GM21576 (cell line): ENCODE data around the gene POPDC2.
"Not testable (repeated sequence)": the region's sequence is repeated elsewhere in the genome, so short reads cannot be mapped to it uniquely, and the experiment has no call there.

Experiments
- ATAC-seq: cut with Tn5 transposase; IDR thresholded peaks from one replicate; pipeline ENCODE4 v1.9.1; 2021; ENCODE audit warnings: mild to moderate bottlenecking, moderate library complexity; ENCODE audit not compliant: unreplicated experiment

Gene POPDC2

GRCh38 chr3:119660474-119661440 lies at the start of gene POPDC2:
Gene POPDC2, minus strand, starts transcription at chr3:119660589. Its CDS starts 166 bp downstream, at chr3:119660423.
- no peak for ATAC-seq

DNA sequence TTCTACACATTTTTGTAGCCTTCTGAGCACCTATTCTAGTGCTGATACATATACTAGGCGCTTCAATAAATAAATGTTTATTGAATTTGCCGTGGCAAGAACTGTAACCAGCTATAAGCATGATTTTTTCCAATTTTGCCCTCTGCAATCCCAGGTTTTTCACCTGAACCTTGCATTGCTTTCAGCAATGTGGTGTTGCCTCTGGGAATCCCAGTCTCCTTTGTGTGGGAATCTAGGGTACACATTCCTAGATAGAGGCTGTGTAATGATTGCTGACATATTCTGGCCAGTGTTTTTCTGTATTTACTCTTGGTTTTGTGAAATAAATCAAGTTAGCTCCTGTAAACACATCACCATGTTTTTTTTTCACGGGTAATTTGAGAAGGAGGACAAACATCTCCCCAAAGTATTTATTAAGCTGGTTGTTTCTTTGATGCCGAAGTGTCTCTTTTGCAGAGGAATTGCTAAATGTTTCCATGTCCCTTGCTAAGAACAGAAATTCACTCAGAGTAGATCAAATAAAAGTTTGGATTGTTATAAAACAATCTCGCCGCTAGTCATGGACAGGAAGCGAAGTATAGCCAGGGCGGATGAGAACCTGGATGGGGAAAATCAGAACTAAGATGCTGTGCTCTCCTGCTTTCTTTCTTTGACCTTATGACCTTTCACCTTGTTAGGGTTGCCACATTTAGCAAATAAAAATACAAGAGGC lies 43.6 kb upstream of the POPDC2 start:
- no peak for ATAC-seq

- ATAC-seq = peak; percentile 89
These were observed 42.4 kb upstream of the POPDC2 start, which contains the start of gene CFAP91 for GRCh38 chr3:119702530-119703527. Gene CFAP91, plus strand, starts transcription at chr3:119703022. Its CDS starts 77 bp downstream, at chr3:119703099.

DNA sequence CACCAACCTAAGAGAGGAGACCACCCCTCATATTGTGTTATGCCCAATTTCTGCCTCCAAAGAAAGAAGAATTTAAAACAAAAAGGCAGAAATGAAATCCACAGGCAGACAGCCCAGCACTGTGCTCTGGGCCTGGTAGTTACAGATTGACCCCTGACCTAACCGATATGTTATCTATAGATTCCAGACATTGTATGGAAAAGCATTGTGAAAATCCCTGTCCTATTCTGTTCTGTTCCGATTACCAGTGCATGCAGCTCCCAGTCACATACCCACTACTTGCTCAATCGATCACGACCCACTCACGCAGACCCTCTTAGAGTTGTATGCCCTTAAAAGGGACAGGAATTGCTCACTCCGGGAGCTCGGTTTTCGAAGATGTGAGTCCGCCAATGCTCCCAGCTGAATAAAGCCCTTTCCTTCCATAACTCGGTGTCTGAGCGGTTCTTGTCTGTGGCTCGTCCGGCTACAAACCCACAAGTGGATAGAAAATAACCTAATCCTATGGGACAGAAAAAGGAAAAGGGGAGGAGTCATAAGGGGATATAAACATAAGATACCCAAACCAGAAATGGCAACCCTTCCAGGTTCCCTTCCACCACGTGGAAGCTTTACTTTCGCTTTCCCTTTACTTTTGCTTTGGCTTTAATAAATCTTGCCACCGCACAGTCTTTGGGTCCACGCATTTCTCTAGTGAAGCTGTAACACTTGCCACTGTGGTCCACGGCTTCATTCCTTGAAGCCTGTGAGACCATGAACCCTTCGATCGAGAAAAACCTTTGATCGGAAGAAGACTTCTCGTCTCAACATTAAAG lies 40.7 kb upstream of the POPDC2 start:
- ATAC-seq = no peak

DNA sequence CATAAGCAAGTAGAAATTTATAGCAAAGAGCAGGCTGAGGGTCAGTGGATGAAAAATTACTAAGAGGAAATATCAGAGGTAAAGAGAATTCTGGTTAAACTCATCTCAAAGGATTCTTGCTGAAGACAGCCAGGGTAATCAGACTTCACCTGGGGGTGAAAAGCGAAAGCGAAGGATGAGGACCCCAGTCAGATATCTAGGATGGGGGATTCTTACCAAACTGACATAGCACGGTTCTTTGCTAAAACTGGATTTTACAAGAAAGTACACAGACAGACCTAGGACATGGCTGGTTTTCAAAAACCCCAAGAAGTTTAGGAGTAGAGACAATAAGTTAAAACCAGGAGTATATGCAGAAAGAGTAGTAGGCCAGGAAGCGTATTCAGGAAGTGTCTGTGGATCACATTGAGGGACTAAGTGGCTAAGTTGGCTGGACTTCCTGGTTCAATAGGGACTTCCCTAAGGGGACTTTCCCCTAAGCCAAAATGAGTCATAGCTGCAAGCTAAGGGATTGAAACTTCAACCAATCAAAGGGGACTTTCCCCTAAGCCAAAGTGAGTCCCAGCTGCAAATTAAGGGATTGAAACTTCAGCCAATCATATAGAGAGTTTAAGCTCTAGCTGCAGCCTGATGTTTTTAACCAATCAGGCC lies 40.0 kb upstream of the POPDC2 start:
- no peak for ATAC-seq

- ATAC-seq = peak; percentile 51
These were observed 37.0 kb upstream of the POPDC2 start for GRCh38 chr3:119697394-119697793.

DNA sequence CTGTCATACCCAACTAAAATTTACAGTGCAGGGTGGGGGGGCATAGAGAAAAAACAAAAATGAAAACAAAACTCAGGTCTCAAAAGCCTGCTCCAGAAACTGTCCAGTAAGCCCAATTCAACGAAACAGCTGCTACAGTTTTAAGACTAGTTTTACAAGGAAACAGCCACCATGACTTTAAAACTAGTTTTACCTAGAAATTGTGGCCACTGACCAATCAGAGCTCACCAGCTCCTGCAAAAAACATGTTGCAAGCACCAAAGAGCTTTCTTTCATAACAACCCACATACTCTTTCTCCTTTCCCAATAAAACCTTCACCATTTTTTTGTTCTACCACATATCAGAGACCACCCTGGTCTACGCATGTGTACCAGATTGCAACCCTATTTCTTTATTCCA lies 35.1 kb upstream of the POPDC2 start:
- ATAC-seq = no peak

DNA sequence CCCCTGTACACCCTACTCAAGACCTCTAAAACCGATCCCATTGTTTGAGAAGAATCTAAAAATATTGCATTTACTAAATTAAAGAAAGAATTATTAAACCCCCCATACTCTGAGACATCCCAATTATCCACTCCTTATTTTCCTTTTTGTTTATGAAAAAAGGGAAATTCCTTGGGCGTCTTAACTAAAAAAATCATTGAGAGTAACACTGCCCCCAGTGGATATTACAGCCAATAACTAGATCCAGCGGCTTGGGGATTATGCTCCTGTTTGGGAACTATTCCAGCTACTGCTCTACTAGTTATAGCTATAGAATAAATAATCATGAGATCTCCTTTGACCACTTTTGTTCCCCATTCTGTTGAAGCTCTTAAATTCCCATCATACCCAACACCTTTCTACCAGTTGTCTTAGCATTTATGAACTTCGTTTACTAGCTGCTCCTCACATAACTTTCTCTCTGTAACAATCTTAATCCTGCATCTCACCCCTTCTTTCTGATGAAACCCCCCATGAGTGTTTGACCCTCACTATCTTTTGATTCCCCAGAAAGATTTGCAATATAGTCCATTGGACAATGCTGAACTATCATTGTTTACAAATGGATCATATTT lies 29.8 kb upstream of the POPDC2 start:
- ATAC-seq = no peak

GRCh38 chr3:119683421-119683820 lies 23.0 kb upstream of the POPDC2 start:
- no peak for ATAC-seq

GRCh38 chr3:119681279-119681678 lies 20.9 kb upstream of the POPDC2 start:
- no peak for ATAC-seq

- ATAC-seq = no peak
These were observed 19.5 kb upstream of the POPDC2 start for GRCh38 chr3:119679874-119680273.

GRCh38 chr3:119678209-119678608 lies 17.8 kb upstream of the POPDC2 start:
- not testable (repeated sequence) for ATAC-seq

DNA sequence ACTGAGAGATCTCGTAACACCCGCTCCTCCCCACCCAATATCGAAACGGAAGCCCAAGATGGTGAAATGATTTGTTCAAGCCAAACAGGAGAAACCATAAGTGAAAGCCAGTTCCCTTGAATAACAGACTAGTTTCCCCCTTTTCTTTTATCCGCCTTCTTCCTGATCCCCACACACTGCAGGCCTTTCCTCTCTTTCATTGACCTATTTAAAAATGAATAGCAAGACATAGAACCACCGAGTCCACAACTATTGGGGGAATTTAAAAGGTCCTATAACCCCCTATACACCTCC lies 17.2 kb upstream of the POPDC2 start:
- ATAC-seq = no peak

DNA sequence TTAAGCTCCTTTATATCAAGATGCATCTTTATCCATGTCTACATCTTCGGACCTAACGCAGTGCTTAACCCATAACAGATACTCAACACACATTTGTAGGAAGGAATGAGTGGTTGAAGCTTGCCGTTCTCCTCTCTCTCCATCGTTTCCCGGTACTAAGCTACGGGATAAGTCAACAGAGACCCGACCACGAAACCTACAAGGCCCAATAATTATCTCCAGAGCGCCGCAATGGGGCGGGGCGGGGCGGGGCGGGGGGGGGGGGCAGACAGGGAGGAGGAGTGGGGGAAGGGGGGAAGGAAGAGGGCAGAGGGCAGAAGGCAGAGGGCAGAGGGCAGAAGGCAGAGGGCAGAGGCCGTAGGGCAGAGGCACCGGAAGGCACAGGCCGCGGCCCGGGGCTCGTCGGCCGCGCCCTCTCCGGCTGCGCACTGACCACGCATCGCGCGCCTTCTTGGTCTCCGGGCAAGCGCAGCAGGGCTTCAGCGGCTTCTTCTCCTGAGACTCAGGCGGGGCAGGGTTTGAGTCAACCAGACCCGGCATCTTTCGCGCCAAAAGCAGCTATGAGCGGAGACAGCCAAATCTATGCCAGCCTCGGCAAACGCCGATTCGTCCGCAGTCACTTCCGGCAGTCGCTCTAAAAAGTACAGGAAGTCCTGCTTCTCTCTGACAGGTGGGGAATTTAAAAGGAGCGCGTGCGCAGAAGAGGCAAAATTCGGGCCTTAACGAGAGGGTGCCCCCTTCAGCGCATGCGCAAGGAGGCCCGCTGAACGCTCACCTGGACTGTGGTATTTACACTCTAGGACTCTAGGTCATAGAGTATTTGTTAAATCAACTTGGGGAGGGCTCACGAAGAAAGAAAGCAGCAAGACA lies 16.6 kb upstream of the POPDC2 start, which contains the start of gene COX17:
COX17 (minus strand) TSS at position 636 of the 870 bp plus-strand sequence; CDS start at position 540, 96 bp downstream.
- peak; percentile 83 for ATAC-seq

GRCh38 chr3:119676020-119676419 lies 15.6 kb upstream of the POPDC2 start:
- no peak for ATAC-seq

GRCh38 chr3:119675188-119675874 lies 14.9 kb upstream of the POPDC2 start:
- ATAC-seq = no peak

DNA sequence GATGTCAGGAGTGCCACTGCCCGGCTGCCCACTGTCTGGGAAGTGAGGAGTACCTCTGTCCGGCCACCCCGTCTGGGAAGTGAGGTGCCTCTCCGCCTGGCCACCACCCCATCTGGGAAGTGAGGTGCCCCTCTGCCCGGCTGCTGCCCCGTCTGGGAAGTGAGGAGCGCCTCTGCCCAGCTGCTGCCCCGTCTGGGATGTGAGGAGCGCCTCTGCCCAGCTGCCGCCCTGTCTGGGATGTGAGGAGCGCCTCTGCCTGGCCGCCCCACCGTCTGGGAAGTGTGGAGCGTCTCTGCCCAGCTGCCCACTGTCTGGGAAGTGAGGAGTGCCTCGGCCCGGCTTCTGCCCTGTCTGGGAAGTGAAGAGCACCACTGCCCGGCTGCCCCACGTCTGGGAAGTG lies 13.5 kb upstream of the POPDC2 start:
- no peak for ATAC-seq
